Islet of Langerhans (tissue), 1 donor: ENCODE measurements around the gene FGF4.

ENCODE experiments used
- FAIRE-seq: peaks from one replicate; lab custom pipeline; 2011; peaks lifted over from hg19 to GRCh38; lab: Jason Lieb, UNC

Gene FGF4

GRCh38 chr11:69726019-69726418, 49.1 kb downstream of the FGF4 start:
- FAIRE-seq: no peak

- no peak for FAIRE-seq
Measured at GRCh38 chr11:69721745-69722144, 53.4 kb downstream of the FGF4 start.

- FAIRE-seq: no peak
Measured at GRCh38 chr11:69721106-69721505, 54.0 kb downstream of the FGF4 start.
